ENCODE results near the gene ADORA1.

Gene ADORA1

GRCh38 chr1:203093754-203094410 is 33.6 kb upstream of the ADORA1 start:
- no peak for DNase-seq (ENCODE audit: low spot score)

GRCh38 chr1:203095061-203095690 is 32.4 kb upstream of the ADORA1 start:
- no peak for DNase-seq (ENCODE audit: low spot score)

GRCh38 chr1:203096566-203096965 is 31.0 kb upstream of the ADORA1 start:
- no peak for DNase-seq (ENCODE audit: low spot score)

GRCh38 chr1:203097001-203097400 is 30.5 kb upstream of the ADORA1 start:
- no peak for DNase-seq (ENCODE audit: low spot score)

GRCh38 chr1:203098445-203098844 is 29.1 kb upstream of the ADORA1 start:
- no peak for DNase-seq (ENCODE audit: low spot score)

GRCh38 chr1:203098914-203099520 is 28.5 kb upstream of the ADORA1 start:
- DNase-seq (ENCODE audit: low spot score): no peak

- no peak for DNase-seq (ENCODE audit: low spot score)
These were observed 27.6 kb upstream of the ADORA1 start for GRCh38 chr1:203099805-203100515.

GRCh38 chr1:203100516-203100869 is 27.0 kb upstream of the ADORA1 start:
- DNase-seq (ENCODE audit: low spot score): no peak

- DNase-seq (ENCODE audit: low spot score): no peak
These were observed 25.5 kb upstream of the ADORA1 start for GRCh38 chr1:203101813-203102634.

GRCh38 chr1:203103216-203103615 is 24.3 kb upstream of the ADORA1 start:
- no peak for DNase-seq (ENCODE audit: low spot score)

- no peak for DNase-seq (ENCODE audit: low spot score)
These were observed 23.6 kb upstream of the ADORA1 start for GRCh38 chr1:203103829-203104495.

GRCh38 chr1:203104789-203105390 is 22.6 kb upstream of the ADORA1 start:
- no peak for DNase-seq (ENCODE audit: low spot score)

- no peak for DNase-seq (ENCODE audit: low spot score)
These were observed 15.1 kb upstream of the ADORA1 start for GRCh38 chr1:203112475-203112874.

GRCh38 chr1:203113308-203113707 is 14.2 kb upstream of the ADORA1 start:
- no peak for DNase-seq (ENCODE audit: low spot score)

GRCh38 chr1:203114202-203114601 is 13.3 kb upstream of the ADORA1 start:
- DNase-seq (ENCODE audit: low spot score): no peak

GRCh38 chr1:203116091-203116820 is 11.3 kb upstream of the ADORA1 start:
- no peak for DNase-seq (ENCODE audit: low spot score)

- peak; percentile 69 for DNase-seq (ENCODE audit: low spot score)
These were observed 9.6 kb upstream of the ADORA1 start for GRCh38 chr1:203117611-203118575.

- no peak for DNase-seq (ENCODE audit: low spot score)
These were observed 7.0 kb upstream of the ADORA1 start for GRCh38 chr1:203120325-203121153.

Data from Ammon's horn (tissue), 1 donor.